Lower leg skin (tissue), 4 donors: ENCODE measurements around the gene MAFG. TPM values are rescaled to one million over a fixed set of nuclear protein-coding genes. Genes with fewer than 3 reads are reported as not detected.

ENCODE experiments used
- DNase-seq, 2 donors: peaks; one replicate each; pipeline ENCODE4 v3.0.0-alpha.2; 2019; ENCODE audit warnings: low spot score in 2 of 2
- H3K4me3 ChIP-seq: fragments of 200-600 bp; sonication (generic); 2 replicates; pipeline ENCODE4 v1.5.1; 2017; ENCODE audit warnings: mild to moderate bottlenecking, low read depth; ENCODE audit not compliant: poor library complexity, severe bottlenecking
- POLR2A ChIP-seq, 2 donors: fragments of 450-650 bp; IDR thresholded peaks; one replicate each; pipeline ENCODE4 v1.6.1; 2016 to 2017; ENCODE audit warnings: antibody characterized with exemption in 2 of 2, mild to moderate bottlenecking in 1 of 2, moderate library complexity in 1 of 2
- WGBS, 2 donors: methylation state at CpG; one replicate each; pipeline ENCODE4 v1.1.5; 2018; 5-methylcytosine and 5-hydroxymethylcytosine counted together
- intact Hi-C: fragments of 100-400 bp; cut with DNase I; formaldehyde crosslinking; loops from one replicate; pipeline ENCODE4 v1.15.0; 2023; ENCODE audit warnings: low total_unique reads
- total RNA-seq, 4 donors: library from RNA; depleted of rRNA; stranded (reverse); fragments of >200 nt; gene quantifications; one replicate each; pipeline ENCODE4 v1.1.0, GENCODE V29; 2016
- TF ChIP-seq, protein P1 (sequence below), 3 donors: fragments of 450-650 bp; IDR thresholded peaks; one replicate each; pipeline ENCODE4 v1.5.1; 2016; ENCODE audit warnings: antibody characterized with exemption in 3 of 3, mild to moderate bottlenecking in 3 of 3, moderate library complexity in 2 of 3

MAFG gene
- total RNA-seq, 4 donors from 2014 or later = 17.4 to 23.2 (median 19.7) TPM

DNA sequence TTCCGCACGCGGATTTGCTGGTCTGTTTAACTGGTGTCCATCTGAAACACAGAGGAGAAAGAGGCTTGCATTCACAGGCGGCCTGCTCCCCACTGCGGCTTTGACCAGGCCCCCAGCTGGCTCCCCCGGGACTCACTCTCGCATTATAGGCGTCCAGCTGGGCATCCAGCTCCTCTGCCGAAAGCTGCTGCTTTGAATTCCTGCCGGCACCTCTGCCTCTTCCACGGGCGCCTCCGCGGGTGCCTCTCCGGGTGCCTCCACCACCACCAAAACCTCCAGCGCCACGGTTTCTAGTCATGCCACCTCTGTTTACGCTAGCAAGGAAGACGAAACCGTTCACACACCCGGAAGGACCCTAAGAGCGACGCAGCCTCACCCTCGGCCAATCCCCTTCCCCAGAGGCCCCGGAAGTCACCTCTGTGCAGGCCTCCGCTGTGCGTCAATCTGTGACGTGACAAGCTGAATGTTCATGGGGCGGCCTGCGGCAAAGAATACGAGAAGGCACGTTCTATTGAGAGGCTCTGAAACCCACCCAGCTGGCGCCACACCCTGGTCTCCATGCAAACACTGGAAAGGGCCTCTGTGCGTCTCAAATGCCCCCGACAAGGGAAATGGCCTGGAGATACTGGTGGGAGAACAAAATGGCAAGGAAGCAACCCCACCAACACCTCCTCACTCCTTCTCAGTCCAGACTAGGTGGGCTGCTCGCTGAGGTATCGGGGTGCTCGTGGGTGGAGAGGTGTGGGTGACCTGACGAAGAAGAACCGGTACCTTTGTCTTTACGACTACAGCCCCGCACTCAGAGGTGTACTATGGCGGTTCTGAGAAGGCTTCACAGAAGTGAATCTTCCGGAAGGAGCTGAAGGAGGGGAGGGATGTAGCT, 39.2 kb downstream of the MAFG start:
- 93 to 95% methylated on average over 44 of the region's 44 CpGs for WGBS, 2 donors
- no peak for TF ChIP-seq POLR2A (IDR thresholded peaks at IDR 0.05)
- no peak overlapping the region for H3K4me3 ChIP-seq
- DNase-seq = no peak
- intact Hi-C loops = no loop called here

DNA sequence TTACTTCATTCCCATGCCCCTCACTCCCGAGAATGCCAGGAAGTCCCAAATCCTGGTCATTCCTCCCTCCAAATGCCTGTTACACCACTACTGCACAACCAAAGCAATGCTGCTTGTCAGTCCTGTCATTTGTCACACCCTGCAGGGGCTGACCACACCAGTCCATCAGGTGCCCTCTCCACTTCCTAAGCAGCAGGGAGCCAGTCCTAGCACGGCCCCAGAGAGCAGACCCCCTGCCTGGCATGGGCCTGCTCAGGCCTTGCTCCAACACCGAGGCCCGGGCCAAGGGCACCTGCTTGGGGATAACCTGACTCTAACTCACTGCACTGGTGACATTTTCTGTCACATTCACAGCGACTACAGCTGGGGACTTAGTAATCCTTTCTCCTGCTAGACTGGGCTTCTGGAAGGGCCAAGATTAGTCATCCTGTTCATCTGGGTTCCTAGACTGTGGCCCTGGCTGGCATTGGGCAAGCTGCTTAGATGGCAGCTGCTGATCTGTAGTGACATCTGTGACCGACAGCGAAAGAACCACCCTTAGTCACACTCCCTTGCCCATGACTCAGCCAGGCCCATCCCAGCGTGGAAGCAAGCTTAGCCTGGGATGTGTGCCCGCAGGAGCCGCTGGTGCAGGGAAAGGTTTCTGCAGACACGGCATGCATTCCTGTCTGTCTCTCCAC, 41.5 kb downstream of the MAFG start:
- WGBS, 2 donors = 71 to 79% methylated on average over 7 to 9 of the region's 11 CpGs
- intact Hi-C loops = no loop called here
- no peak for DNase-seq
- TF ChIP-seq POLR2A (IDR thresholded peaks at IDR 0.05) = no peak
- TF ChIP-seq, protein P1, sequence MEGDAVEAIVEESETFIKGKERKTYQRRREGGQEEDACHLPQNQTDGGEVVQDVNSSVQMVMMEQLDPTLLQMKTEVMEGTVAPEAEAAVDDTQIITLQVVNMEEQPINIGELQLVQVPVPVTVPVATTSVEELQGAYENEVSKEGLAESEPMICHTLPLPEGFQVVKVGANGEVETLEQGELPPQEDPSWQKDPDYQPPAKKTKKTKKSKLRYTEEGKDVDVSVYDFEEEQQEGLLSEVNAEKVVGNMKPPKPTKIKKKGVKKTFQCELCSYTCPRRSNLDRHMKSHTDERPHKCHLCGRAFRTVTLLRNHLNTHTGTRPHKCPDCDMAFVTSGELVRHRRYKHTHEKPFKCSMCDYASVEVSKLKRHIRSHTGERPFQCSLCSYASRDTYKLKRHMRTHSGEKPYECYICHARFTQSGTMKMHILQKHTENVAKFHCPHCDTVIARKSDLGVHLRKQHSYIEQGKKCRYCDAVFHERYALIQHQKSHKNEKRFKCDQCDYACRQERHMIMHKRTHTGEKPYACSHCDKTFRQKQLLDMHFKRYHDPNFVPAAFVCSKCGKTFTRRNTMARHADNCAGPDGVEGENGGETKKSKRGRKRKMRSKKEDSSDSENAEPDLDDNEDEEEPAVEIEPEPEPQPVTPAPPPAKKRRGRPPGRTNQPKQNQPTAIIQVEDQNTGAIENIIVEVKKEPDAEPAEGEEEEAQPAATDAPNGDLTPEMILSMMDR (IDR thresholded peaks at IDR 0.05) = no peak
- no peak overlapping the region for H3K4me3 ChIP-seq

DNA sequence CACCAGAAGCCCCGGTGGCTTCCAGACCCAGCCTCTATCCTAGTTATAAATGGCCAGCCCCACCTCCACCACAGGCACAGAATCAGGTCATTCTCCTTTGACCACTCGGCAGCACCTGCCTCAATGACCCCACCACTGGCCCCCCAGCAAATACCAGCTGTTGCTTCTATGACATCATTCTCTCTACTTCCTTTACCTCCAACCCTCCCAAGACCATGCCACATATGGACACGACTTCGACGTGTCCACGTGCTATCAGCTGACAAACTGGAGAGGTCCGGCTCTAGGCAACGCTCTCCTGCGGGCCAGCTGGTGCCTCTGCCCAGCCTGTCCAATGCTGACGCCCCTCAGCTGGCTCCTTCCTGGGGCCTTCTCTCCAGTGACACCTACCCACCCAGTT, 42.1 kb downstream of the MAFG start:
- DNase-seq = no peak
- H3K4me3 ChIP-seq = no peak overlapping the region
- TF ChIP-seq, protein P1 (IDR thresholded peaks at IDR 0.05) = no peak
- TF ChIP-seq POLR2A (IDR thresholded peaks at IDR 0.05) = no peak
- intact Hi-C loops = no loop called here
- WGBS, 2 donors = 83 to 86% methylated on average over 10 of the region's 10 CpGs

DNA sequence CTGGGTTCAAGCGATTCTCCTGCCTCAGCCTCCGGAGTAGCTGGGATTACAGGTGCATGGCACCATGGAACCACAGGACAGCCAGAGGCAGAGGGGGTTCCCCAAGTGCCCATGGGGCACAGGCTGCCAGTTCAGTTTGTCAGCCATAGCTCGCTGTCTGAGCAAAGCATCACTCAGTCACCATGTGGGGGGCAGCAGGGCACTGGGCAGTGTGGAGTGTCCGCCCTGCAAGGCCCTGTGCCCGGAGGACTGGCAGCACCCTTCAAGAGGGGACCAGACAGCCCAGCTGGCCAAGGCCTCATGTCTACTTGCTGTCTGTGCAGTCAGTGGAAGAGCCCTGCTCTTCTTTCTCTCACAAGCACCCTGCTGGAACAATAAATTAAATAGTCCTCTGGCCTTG, 42.6 kb downstream of the MAFG start:
- TF ChIP-seq, protein P1 (IDR thresholded peaks at IDR 0.05) = no peak
- TF ChIP-seq POLR2A (IDR thresholded peaks at IDR 0.05) = no peak
- DNase-seq = no peak
- WGBS, 2 donors = 92 to 94% methylated on average over 4 to 5 of the region's 5 CpGs
- H3K4me3 ChIP-seq = no peak overlapping the region
- intact Hi-C loops = no loop called here

DNA sequence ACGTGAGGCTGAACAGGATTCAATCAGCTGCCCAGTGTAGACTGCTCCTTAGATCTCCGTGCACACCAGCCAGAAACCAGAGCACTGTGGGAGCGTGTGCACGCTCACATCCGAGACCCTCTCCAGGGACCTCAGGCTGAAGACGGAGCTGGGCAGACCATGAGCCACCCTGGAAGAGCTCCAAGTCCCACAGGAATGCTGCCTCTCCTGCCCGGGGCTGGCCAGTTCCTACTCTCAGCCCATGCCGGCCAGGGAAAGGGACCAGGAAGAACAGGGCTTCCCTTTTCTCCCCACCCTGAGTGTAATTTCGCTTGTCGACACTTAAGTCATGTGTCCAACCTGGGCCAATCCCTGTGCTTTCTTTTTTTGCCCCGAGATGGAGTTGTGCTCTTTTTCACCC, 43.0 kb downstream of the MAFG start:
- no peak for DNase-seq
- WGBS, 2 donors = 54 to 69% methylated on average over 7 to 11 of the region's 11 CpGs
- no peak overlapping the region for H3K4me3 ChIP-seq
- intact Hi-C loops = no loop called here
- no peak for TF ChIP-seq POLR2A (IDR thresholded peaks at IDR 0.05)
- TF ChIP-seq, protein P1 (IDR thresholded peaks at IDR 0.05) = no peak

DNA sequence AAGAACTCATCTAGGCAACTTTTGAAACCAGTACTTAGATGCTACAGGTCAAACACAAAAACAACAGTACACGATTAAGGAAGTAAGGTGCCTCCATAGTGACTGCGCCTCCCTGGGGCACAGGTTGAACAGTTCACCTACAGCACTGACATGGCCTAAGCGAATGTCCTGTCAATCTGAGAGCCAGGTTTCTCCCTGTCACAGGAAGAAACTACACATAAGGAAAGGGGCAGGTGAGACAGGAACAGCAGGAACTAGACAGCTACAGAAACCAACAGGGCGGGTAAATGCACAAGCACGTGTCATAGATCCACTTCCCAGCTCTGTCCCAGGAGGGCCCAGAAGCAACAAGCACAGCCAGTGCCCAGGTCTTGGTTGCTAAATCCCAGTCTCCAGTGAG, 48.4 kb downstream of the MAFG start:
- DNase-seq = no peak
- 87 to 88% methylated on average over 5 of the region's 5 CpGs for WGBS, 2 donors
- TF ChIP-seq, protein P1 (IDR thresholded peaks at IDR 0.05) = no peak
- no peak for TF ChIP-seq POLR2A (IDR thresholded peaks at IDR 0.05)
- no peak overlapping the region for H3K4me3 ChIP-seq
- intact Hi-C loops = no loop called here
